GM21528 (cell line): ENCODE measurements around the gene SEL1L3.

ENCODE experiments used
- ATAC-seq: cut with Tn5 transposase; IDR thresholded peaks from one replicate; pipeline ENCODE4 v1.9.1; 2021; ENCODE audit warnings: mild to moderate bottlenecking, moderate library complexity; ENCODE audit not compliant: unreplicated experiment, low FRiP score

SEL1L3 gene

DNA sequence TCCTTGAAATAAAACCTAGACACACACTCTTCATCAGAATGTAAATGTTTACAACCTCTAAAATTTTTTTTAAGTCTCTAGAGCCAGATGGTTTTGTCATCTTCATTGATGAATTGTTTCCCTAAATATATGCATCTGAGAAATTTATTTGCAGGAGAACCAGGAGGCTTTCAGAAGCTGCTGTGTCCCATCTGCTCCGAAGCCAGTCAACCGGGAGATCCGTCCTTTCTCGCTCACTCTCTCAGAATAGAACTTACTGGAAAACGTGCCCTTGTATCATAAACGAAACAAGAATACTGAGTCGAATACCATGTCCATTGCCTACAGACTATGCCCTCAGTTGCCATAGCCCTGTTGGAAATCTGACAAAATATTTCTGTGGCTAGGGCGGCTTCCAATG is 103.7 kb downstream of the SEL1L3 start:
- ATAC-seq, result no peak

DNA sequence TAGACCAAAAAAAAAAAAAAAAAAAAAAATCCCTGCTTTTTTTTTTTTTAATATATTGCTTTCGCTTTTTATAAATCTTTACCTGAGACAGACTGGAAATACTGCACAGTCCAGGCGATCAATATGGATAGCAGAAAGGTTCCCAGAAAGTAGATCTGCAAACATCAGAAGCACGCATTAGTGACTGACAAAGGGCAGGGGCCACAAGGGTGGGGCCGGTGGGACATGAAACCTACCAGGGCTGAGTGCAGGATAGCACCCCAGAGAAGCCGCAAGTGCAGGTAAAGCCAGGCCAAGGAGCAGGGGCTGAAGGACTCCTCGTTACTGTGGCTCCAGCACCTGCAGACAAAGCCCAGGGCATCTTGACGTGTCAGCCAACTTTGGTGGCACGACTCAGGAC is 105.3 kb downstream of the SEL1L3 start:
- ATAC-seq, result no peak

GRCh38 chr4:25756503-25756902 is 106.3 kb downstream of the SEL1L3 start:
- ATAC-seq, result no peak

GRCh38 chr4:25755911-25756310 is 106.9 kb downstream of the SEL1L3 start:
- no peak for ATAC-seq

GRCh38 chr4:25753239-25753638 is 109.5 kb downstream of the SEL1L3 start:
- ATAC-seq, result no peak

GRCh38 chr4:25750874-25751273 is 111.9 kb downstream of the SEL1L3 start:
- no peak for ATAC-seq

- no peak for ATAC-seq
Observed at GRCh38 chr4:25749150-25749794, 113.5 kb downstream of the SEL1L3 start.

DNA sequence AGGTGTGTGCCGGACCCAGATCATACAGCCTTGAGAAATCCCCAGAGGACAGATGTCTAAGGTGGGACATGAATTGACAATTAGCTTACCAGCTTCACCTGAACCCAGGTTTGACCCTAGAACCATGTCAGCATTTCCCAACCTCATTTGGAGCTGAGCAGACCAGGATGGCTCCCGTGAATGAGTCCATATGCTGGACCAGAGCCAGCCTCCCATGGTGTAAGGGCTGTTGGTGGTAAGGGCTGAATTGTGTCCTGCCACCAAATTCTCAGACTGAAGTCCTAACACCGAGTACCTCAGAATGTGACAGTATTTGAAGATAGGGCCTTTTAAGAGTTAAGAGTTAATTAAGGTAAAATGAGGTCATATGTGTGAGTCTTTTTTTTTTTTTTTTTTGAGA is 118.8 kb downstream of the SEL1L3 start:
- ATAC-seq, result no peak

DNA sequence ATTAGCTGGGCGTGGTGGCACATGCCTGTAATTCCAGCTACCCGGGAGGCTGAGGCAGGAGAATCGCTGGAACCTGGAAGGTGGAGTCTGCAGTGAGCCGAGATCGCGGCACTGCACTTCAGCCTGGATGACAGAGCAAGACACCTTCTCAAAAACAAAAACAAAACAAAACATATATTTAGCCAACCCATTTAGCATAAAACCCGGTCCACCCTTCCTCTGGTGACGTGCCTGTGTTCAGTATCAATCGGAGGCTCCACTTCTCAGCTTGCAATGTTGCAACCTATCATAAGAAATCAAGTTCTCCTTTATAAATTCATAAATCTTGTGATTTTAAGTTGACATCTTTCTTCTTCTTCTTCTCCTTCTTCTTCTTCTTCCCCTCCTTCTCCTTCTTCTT is 133.2 kb downstream of the SEL1L3 start:
- no peak for ATAC-seq

GRCh38 chr4:25728886-25729285 is 133.9 kb downstream of the SEL1L3 start:
- no peak for ATAC-seq

DNA sequence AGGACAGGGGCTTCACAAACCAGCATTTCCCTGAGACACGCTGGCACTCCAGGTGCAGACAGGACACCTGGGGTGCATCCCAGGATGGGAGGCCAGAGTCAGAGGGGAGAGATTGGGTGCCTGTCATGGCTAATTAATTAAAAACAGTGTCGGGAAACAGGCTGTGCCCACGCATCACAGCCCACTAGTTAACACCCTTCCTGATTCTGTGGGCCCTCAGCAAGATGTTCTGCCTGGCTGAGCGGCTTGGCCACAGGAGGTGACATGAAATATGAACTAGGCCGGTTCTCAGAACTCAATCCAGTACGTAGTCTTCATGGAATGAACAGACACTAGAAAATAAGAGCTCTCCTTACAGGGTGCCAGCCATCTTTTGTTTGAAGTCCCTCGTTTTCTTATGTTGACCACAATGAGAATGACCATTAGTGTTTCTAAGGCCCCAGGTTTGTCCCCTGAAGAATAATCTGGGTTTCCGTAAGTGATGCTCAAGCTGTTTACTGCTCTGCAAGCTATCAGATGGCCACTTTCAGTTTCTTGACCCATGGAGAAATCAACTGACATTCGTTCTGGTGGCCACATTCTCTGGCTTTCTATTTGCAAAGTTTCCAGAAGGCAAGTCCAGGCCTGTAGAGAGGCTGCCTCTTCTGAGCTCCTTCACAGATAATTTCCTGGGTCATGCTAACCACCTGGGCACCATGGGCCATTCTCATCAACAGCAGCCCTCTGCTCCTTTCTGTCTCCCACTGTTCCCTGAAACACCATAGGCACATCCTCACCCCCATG is 134.9 kb downstream of the SEL1L3 start:
- no peak for ATAC-seq

DNA sequence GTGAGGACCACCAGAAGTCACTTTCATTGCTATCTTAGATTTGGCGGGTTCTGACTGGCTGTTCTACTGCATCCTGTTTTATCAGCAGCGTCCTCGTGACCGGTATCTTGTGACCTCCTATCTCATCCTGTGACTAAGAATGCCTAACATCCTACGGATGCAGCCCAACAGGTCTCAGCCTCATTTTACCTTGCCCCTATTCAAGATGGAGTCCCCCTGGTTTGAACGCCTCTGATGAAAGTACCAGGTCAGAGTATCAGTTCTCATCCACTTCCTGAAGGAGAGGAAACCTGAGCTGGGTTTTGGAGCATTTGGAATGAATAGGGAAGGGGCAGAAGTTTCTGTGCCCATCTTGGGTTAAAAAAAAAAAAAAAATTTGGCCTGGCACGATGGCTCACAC is 136.9 kb downstream of the SEL1L3 start:
- no peak for ATAC-seq

GRCh38 chr4:25723409-25723808 is 139.4 kb downstream of the SEL1L3 start:
- no peak for ATAC-seq

GRCh38 chr4:25722964-25723363 is 139.8 kb downstream of the SEL1L3 start:
- ATAC-seq, result no peak

GRCh38 chr4:25713812-25714211 is 149.0 kb downstream of the SEL1L3 start:
- no peak for ATAC-seq

DNA sequence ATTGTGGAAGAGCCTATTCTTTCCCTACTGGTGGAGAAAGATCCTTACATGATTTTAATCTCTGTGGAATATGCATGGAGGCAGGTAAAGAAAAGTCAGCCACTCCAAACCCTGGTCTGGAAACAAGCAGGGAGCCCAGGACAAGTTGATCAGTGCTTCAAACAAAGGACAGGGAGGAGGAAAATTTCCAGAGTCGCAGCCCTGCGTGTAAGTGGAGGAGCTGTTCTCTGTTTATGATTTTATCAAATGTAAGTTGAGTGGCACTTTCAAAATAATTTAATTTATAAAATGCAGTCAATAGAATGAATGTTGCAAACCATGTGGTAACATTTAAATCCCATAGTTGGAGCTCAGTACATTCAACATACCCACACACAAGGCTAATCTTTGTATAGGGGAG is 150.2 kb downstream of the SEL1L3 start:
- ATAC-seq, result no peak

GRCh38 chr4:25710637-25711036 is 152.2 kb downstream of the SEL1L3 start:
- ATAC-seq, result no peak

DNA sequence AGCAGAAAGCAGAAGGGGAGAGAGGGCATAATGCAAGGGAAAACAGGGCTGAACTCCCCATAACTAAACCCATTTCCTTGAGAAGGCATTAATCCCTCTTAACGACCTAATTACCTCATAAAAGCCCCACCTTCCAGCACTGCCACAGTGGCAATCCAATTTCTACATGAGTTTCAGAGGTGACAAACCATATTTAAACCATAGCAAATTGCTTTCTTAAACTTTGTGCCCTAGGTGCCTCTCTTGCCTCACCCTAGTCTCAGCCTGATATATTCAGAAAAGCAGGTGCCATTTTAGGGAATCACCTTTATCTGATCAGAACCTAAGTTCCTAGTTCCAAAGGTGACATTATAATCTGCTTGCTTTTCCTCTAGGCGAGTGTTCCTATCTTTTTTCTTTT is 158.3 kb downstream of the SEL1L3 start:
- no peak for ATAC-seq

GRCh38 chr4:25703731-25704388 is 158.9 kb downstream of the SEL1L3 start:
- no peak for ATAC-seq

DNA sequence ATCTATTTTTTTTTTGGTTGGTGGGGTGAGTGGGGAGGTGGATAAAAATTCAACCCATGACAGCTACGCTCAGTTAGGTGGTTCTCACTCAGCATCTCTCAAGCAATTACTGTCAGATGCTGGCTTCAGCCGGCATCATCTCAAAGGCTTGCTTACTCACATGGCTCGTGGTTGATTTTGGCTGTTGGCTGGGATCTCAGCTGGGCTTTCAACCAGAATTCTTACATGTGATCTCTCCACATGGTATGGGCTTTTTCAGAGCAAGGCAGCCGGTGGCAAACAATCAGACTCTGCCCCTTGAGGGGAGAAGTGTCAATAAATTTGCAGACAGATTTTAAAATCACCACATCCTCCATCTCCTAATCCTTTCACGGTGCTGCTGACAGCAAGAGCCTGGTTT is 159.9 kb downstream of the SEL1L3 start:
- ATAC-seq, result no peak

DNA sequence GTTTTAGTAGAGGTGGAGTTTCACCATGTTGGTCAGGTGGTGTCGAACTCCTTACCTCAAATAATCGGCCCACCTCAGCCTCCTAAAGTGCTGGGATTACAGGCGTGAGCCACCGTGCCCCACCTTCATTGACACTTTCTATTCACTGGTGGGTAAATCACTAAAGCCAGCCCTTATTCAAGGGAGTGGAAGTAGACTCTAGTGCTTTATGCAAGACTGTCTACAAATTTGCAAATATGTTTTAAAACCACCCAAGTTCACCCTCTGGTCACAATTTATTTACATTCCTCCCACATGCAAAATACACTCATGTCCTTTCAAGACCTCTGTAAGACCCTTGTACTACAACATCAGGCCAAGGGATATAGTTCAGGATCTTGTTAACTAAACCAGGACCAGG is 162.1 kb downstream of the SEL1L3 start:
- no peak for ATAC-seq

- ATAC-seq, result no peak
Observed at GRCh38 chr4:25697516-25697915, 165.3 kb downstream of the SEL1L3 start.
